CD4-positive, alpha-beta memory T cell (primary cell): Measurements from ENCODE around the gene NDUFA7. TPM values are rescaled to one million over a fixed set of nuclear protein-coding genes. Genes with fewer than 3 reads are reported as not detected.

ENCODE experiments used
- CTCF ChIA-PET: fragments of 350-600 bp; sonication (Branson Sonifier 250); formaldehyde crosslinking; loops from one replicate; lab custom pipeline; 2021; ENCODE audit warnings: inconsistent platforms; ENCODE audit not compliant: partially characterized antibody; lab: Charles Lee
- POLR2A ChIA-PET: fragments of 350-600 bp; sonication (Branson Sonifier 250); formaldehyde crosslinking; loops from one replicate; lab custom pipeline; 2021; ENCODE audit not compliant: partially characterized antibody; lab: Charles Lee
- DNase-seq, 5 donors: peaks; one replicate each; pipeline versions ENCODE4 v3.0.0 to v3.0.0-alpha.2; 2020 to 2022; ENCODE audit warnings: mixed read lengths in 1 of 5
- H3K27ac ChIP-seq: one replicate; pipeline ENCODE4 v1.7.0; 2013; ENCODE audit warnings: low read depth, low read length
- H3K27me3 ChIP-seq: 2 replicates; pipeline ENCODE4 v1.7.0; 2013; ENCODE audit warnings: mild to moderate bottlenecking, low read length, moderate library complexity; ENCODE audit not compliant: insufficient read depth
- H3K36me3 ChIP-seq: 2 replicates; pipeline ENCODE4 v1.7.0; 2013; ENCODE audit warnings: mild to moderate bottlenecking, low read length, moderate library complexity; ENCODE audit not compliant: insufficient read depth
- H3K4me1 ChIP-seq: 2 replicates; pipeline ENCODE4 v1.7.0; 2013; ENCODE audit warnings: mild to moderate bottlenecking, low read length, moderate library complexity; ENCODE audit not compliant: insufficient read depth
- H3K4me3 ChIP-seq, 2 donors: one replicate each; pipeline ENCODE4 v1.7.0; 2013; ENCODE audit warnings: low read length in 2 of 2, mild to moderate bottlenecking in 1 of 2
- H3K9me3 ChIP-seq, 2 donors: one replicate each; pipeline ENCODE4 v1.7.0; 2013; ENCODE audit warnings: low read length in 2 of 2, control low read depth in 1 of 2; ENCODE audit not compliant: control insufficient read depth in 1 of 2
- H3K27ac Mint-ChIP-seq, 7 donors: one replicate each; pipeline ENCODE4 v1.8.0; 2020 to 2021; ENCODE audit warnings: mixed read lengths in 7 of 7, mild to moderate bottlenecking in 6 of 7, inconsistent platforms in 3 of 7, moderate library complexity in 3 of 7
- H3K27me3 Mint-ChIP-seq, 2 donors: one replicate each; pipeline ENCODE4 v1.8.0; 2020 to 2021; ENCODE audit warnings: mixed read lengths in 2 of 2
- H3K36me3 Mint-ChIP-seq, 2 donors: one replicate each; pipeline ENCODE4 v1.8.0; 2020 to 2021; ENCODE audit warnings: mixed read lengths in 2 of 2, inconsistent platforms in 1 of 2, mild to moderate bottlenecking in 1 of 2
- H3K4me1 Mint-ChIP-seq, 4 donors: one replicate each; pipeline ENCODE4 v1.8.0; 2020 to 2021; ENCODE audit warnings: mixed read lengths in 4 of 4, mild to moderate bottlenecking in 1 of 4
- H3K4me3 Mint-ChIP-seq, 8 donors: one replicate each; pipeline ENCODE4 v1.8.0; 2020 to 2021; ENCODE audit warnings: mixed read lengths in 8 of 8, mild to moderate bottlenecking in 7 of 8, moderate library complexity in 6 of 8, inconsistent platforms in 3 of 8
- H3K9me3 Mint-ChIP-seq, 8 donors: one replicate each; pipeline ENCODE4 v1.8.0; 2020 to 2021; ENCODE audit warnings: mixed read lengths in 8 of 8, mild to moderate bottlenecking in 5 of 8, inconsistent platforms in 3 of 8, moderate library complexity in 1 of 8
- intact Hi-C: fragments of 100-400 bp; cut with micrococcal nuclease; formaldehyde crosslinking; loops from one replicate; pipeline ENCODE4 v1.15.1; 2023
- polyA plus RNA-seq, 2 donors: library from polyadenylated mRNA; unstranded; fragments of 300-500 nt; fragmentation: Illumina TruSeq; gene quantifications; one replicate each; pipeline ENCODE4 v1.2.3, GENCODE V29; 2021
- total RNA-seq, 2 experiments: library from RNA; stranded (reverse); gene quantifications; one replicate each; pipeline ENCODE4 v1.2.3, GENCODE V29; 2021

NDUFA7 gene
- total and polyA plus RNA-seq, 4 experiments from 2014 or later: 30.4 to 115 (median 69.8) TPM

- POLR2A ChIA-PET: interaction anchor here (1.6 kb wide), 1 partner anchor 26 kb away, joined by 4 read pairs; the partner anchor contains the start of gene RAB11B
- Mint-ChIP-seq H3K36me3 (no peaks in the 10 kb centered on the region), H3K4me3 (peak within 1 kb of the TSS; percentile 72 to 91 (median 85)), H3K27me3 (peaks cover 28 to 36% of the 10 kb centered on the region in 2 donors), H3K4me1 (peaks cover 3 to 22% (median 10%) of the 10 kb centered on the region in 4 donors), H3K9me3 (no peaks in the 10 kb centered on the region), H3K27ac (peak within 1 kb of the TSS in 3 of 7 donors; percentile 71 to 84 (median 81))
- Histone ChIP-seq H3K27ac (no peak within 1 kb of the TSS), H3K36me3 (no peaks in the 10 kb centered on the region), H3K4me3 (peak within 1 kb of the TSS in 1 of 2 donors; percentile 14), H3K27me3 (no peaks in the 10 kb centered on the region), H3K9me3 (no peaks in the 10 kb centered on the region), H3K4me1 (peaks cover 17% of the 10 kb centered on the region)
- peak; percentile 17 to 61 (median 30) for DNase-seq
- CTCF ChIA-PET: interaction anchor here (2.2 kb wide), 1 partner anchor 10 kb away, joined by 17 read pairs; no protein-coding TSS in a partner anchor
- intact Hi-C loops: no loop called here
Measured at GRCh38 chr19:8363803-8364771, 42.9 kb upstream of the NDUFA7 start, which contains the start of gene ANGPTL4. Gene ANGPTL4, plus strand, starts transcription at chr19:8364155. Its CDS starts 167 bp downstream, at chr19:8364322.

GRCh38 chr19:8361921-8362793, 41.0 kb upstream of the NDUFA7 start:
- ChIA-PET CTCF (interaction anchor here (2.2 kb wide), 1 partner anchor 8 kb away, joined by 17 read pairs; no protein-coding TSS in a partner anchor), POLR2A (interaction anchor here (1.6 kb wide), 1 partner anchor 28 kb away, joined by 4 read pairs; the partner anchor contains the start of gene RAB11B)
- Histone ChIP-seq H3K4me1 (peaks cover 17% of the 10 kb centered on the region), H3K36me3 (no peaks in the 10 kb centered on the region), H3K9me3 (no peaks in the 10 kb centered on the region), H3K27ac (no peak overlapping the region), H3K4me3 (no peak overlapping the region), H3K27me3 (no peaks in the 10 kb centered on the region)
- no peak for DNase-seq
- Mint-ChIP-seq H3K36me3 (no peaks in the 10 kb centered on the region), H3K27me3 (peaks cover 24 to 32% of the 10 kb centered on the region in 2 donors), H3K4me3 (peak overlapping the region in 1 of 8 donors; percentile 20), H3K4me1 (peaks cover 3 to 22% (median 9%) of the 10 kb centered on the region in 4 donors), H3K9me3 (no peaks in the 10 kb centered on the region), H3K27ac (no peak overlapping the region)
- intact Hi-C loops: no loop called here

GRCh38 chr19:8360196-8360595, 39.0 kb upstream of the NDUFA7 start:
- Histone ChIP-seq H3K9me3 (no peaks in the 10 kb centered on the region), H3K4me3 (no peak overlapping the region), H3K4me1 (peaks cover 17% of the 10 kb centered on the region), H3K27ac (no peak overlapping the region), H3K36me3 (no peaks in the 10 kb centered on the region), H3K27me3 (no peaks in the 10 kb centered on the region)
- H3K27ac Mint-ChIP-seq: no peak overlapping the region
- intact Hi-C loops: no loop called here
- peaks cover 3 to 22% (median 9%) of the 10 kb centered on the region in 4 donors for H3K4me1 Mint-ChIP-seq
- ChIA-PET CTCF (interaction anchor here (0.5 to 2.5 kb wide), 3 partner anchors 18 to 219 kb away, joined by 3 to 6 read pairs (median 3); no protein-coding TSS in a partner anchor), POLR2A (no interaction called here)
- H3K9me3 Mint-ChIP-seq: peaks cover 0 to 3% (median 0%) of the 10 kb centered on the region in 8 donors
- DNase-seq: no peak
- H3K27me3 Mint-ChIP-seq: peaks cover 9 to 20% of the 10 kb centered on the region in 2 donors
- H3K4me3 Mint-ChIP-seq: no peak overlapping the region
- H3K36me3 Mint-ChIP-seq: no peaks in the 10 kb centered on the region

GRCh38 chr19:8358948-8359347, 37.8 kb upstream of the NDUFA7 start:
- H3K9me3 ChIP-seq: no peaks in the 10 kb centered on the region
- H3K4me3 ChIP-seq: no peak overlapping the region
- ChIA-PET POLR2A (no interaction called here), CTCF (interaction anchor here (2.5 kb wide), 1 partner anchor 221 kb away, joined by 6 read pairs; no protein-coding TSS in a partner anchor)
- no peak overlapping the region for H3K27ac Mint-ChIP-seq
- H3K27me3 ChIP-seq: no peaks in the 10 kb centered on the region
- H3K27ac ChIP-seq: no peak overlapping the region
- peaks cover 11% of the 10 kb centered on the region for H3K4me1 ChIP-seq
- H3K4me3 Mint-ChIP-seq: no peak overlapping the region
- H3K36me3 Mint-ChIP-seq: no peaks in the 10 kb centered on the region
- peaks cover 6 to 17% of the 10 kb centered on the region in 2 donors for H3K27me3 Mint-ChIP-seq
- DNase-seq: no peak
- intact Hi-C loops: no loop called here
- peaks cover 3 to 19% (median 7%) of the 10 kb centered on the region in 4 donors for H3K4me1 Mint-ChIP-seq
- no peaks in the 10 kb centered on the region for H3K36me3 ChIP-seq
- H3K9me3 Mint-ChIP-seq: peaks cover 0 to 3% (median 0%) of the 10 kb centered on the region in 8 donors

- H3K4me3 Mint-ChIP-seq: no peak overlapping the region
- intact Hi-C loops: no loop called here
Measured at GRCh38 chr19:8357007-8357521, 35.9 kb upstream of the NDUFA7 start.

DNA sequence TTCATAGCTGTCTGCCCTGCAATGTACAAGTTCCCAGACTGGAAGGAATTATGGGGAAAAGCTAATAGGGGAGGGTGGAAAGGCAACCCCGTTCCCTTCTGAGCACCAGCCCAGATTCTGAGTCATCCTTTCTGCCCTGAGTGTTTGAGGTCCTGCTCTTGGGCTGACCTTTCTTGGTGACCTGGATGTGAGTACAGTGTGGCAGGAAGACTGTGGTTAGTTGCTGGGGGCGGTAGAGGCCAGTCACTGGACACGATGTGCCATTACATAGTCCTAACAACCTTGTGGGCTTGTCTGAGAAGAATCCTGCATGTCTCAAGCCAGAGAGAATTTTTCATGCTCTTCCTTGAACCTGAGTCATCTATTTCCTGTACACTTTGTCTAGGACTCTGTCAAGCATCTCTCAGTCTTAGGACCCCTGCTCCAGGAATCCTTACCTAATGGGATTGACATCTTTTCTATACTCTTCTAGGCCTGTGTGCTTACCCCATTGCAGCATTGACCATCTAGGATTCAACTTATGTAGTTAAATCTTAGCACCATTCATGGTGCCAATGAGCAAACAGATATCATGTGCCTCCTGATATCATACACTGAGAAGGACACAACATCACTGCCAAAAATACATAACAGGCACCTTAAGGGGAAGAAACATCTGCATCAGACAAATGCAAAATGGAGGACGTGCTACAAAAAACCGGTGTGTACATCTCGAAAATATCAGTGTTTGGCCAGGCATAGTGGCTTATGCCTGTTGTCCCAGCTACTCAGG, 34.6 kb upstream of the NDUFA7 start:
- CTCF ChIA-PET: interaction anchor here (0.8 to 5.1 kb wide), 10 partner anchors 10 to 286 kb away, joined by 3 to 76 read pairs (median 15); partner anchors contain the start of genes KANK3 and MYO1F
- no peak for DNase-seq
- H3K27ac ChIP-seq: no peak overlapping the region
- H3K27ac Mint-ChIP-seq: no peak overlapping the region
- H3K9me3 Mint-ChIP-seq: peaks cover 0 to 3% (median 0%) of the 10 kb centered on the region in 8 donors
- no peaks in the 10 kb centered on the region for H3K4me1 ChIP-seq
- H3K4me3 ChIP-seq: no peak overlapping the region
- intact Hi-C loops: loop anchor here (2.0 kb wide), 1 partner anchor 225 kb away; no protein-coding TSS in a partner anchor
- POLR2A ChIA-PET: no interaction called here
- no peaks in the 10 kb centered on the region for H3K36me3 ChIP-seq
- H3K4me3 Mint-ChIP-seq: peak overlapping the region in 1 of 8 donors; percentile 1
- H3K36me3 Mint-ChIP-seq: no peaks in the 10 kb centered on the region
- H3K27me3 ChIP-seq: no peaks in the 10 kb centered on the region
- peaks cover 6 to 11% of the 10 kb centered on the region in 2 donors for H3K27me3 Mint-ChIP-seq
- peaks cover 0 to 5% (median 2%) of the 10 kb centered on the region in 4 donors for H3K4me1 Mint-ChIP-seq
- no peaks in the 10 kb centered on the region for H3K9me3 ChIP-seq

More at GRCh38 chr19:8357007-8357521, 35.9 kb upstream of the NDUFA7 start:
- H3K9me3 ChIP-seq: no peaks in the 10 kb centered on the region
- no peaks in the 10 kb centered on the region for H3K27me3 ChIP-seq
- Mint-ChIP-seq H3K27me3 (peaks cover 5 to 10% of the 10 kb centered on the region in 2 donors), H3K9me3 (peaks cover 0 to 3% (median 0%) of the 10 kb centered on the region in 8 donors), H3K4me1 (peaks cover 2 to 6% (median 3%) of the 10 kb centered on the region in 4 donors), H3K27ac (no peak overlapping the region), H3K36me3 (no peaks in the 10 kb centered on the region)
- no peaks in the 10 kb centered on the region for H3K36me3 ChIP-seq
- H3K27ac ChIP-seq: no peak overlapping the region
- no peak overlapping the region for H3K4me3 ChIP-seq
- no peaks in the 10 kb centered on the region for H3K4me1 ChIP-seq
- ChIA-PET POLR2A (no interaction called here), CTCF (no interaction called here)
- DNase-seq: no peak
